ENCODE measurements around the gene PTGDR. TPM values are rescaled to one million over a fixed set of nuclear protein-coding genes. Genes with fewer than 3 reads are reported as not detected.

The PTGDR gene
- total and polyA plus RNA-seq, 10 of the 15 experiments (the other 5 are each of a cell fraction or from before 2014, with no cell fraction given), result not detected

GRCh38 chr14:52266782-52267181 lies 716 bp upstream of the PTGDR start:
- H3K9ac ChIP-seq (ENCODE audit: control insufficient read depth, insufficient read depth, low read length), result no peak overlapping the region
- H2AFZ ChIP-seq (ENCODE audit: control insufficient read depth, low read depth, low read length), result no peak overlapping the region
- 57% methylated on average over 5 of the region's 5 CpGs for WGBS (ENCODE audit: insufficient coverage, insufficient replicate concordance, low lambda C conversion rate, missing lambda C conversion rate)
- FAIRE-seq (no peak), ATAC-seq (no peak), DNase-seq (ENCODE audit: low read depth, low spot score) (no peak)
- no peaks in the 10 kb centered on the region for H3K4me1 ChIP-seq (ENCODE audit: control insufficient read depth, insufficient read depth, low read length)
- H3K9me3 ChIP-seq (replicated peaks; ENCODE audit: control insufficient read depth, insufficient read depth, low read length), result peaks cover 3% of the 10 kb centered on the region; the same call in 1 of the 3 replicates
- intact Hi-C loops (cut with micrococcal nuclease; ENCODE audit: unreplicated experiment) (no loop called here), in situ Hi-C loops (cut with MboI) (no loop called here)
- SMC1A ChIA-PET (ENCODE audit: uncharacterized antibody, unreplicated experiment), result no interaction called here
- H3K4me2 ChIP-seq (ENCODE audit: control insufficient read depth, insufficient read depth), result no peak overlapping the region
- no peak overlapping the region for H3K27ac ChIP-seq (ENCODE audit: control insufficient read depth, insufficient read depth)
- no peaks in the 10 kb centered on the region for H4K20me1 ChIP-seq (ENCODE audit: control insufficient read depth, insufficient read depth)
- BruUV-seq (replicated peaks), result no TSS peak
- no peaks in the 10 kb centered on the region for H3K79me2 ChIP-seq (ENCODE audit: control insufficient read depth, insufficient read depth, low read length)
- no peak overlapping the region for H3K4me3 ChIP-seq
- CTCF ChIA-PET, result no interaction called here
- TF ChIP-seq IRF5 (IDR thresholded peaks at IDR 0.05; ENCODE audit: borderline replicate concordance) (no peak), BHLHE40 (IDR thresholded peaks at IDR 0.05; ENCODE audit: borderline replicate concordance in 1 of 2, low read depth in 2 of 2, low read length in 1 of 2) (no peak)
- POLR2A ChIA-PET, result no interaction called here
- no peaks in the 10 kb centered on the region for H3K36me3 ChIP-seq (ENCODE audit: control insufficient read depth in 2 of 2, insufficient read depth in 2 of 2, low read length in 1 of 2)
- H3K27me3 ChIP-seq (replicated peaks in 1 of 2; ENCODE audit: control insufficient read depth in 2 of 2, insufficient read depth in 2 of 2, low read length in 1 of 2), result peaks cover 12 to 19% of the 10 kb centered on the region in 2 experiments
- RAD21 ChIA-PET (ENCODE audit: unreplicated experiment), result no interaction called here

DNA sequence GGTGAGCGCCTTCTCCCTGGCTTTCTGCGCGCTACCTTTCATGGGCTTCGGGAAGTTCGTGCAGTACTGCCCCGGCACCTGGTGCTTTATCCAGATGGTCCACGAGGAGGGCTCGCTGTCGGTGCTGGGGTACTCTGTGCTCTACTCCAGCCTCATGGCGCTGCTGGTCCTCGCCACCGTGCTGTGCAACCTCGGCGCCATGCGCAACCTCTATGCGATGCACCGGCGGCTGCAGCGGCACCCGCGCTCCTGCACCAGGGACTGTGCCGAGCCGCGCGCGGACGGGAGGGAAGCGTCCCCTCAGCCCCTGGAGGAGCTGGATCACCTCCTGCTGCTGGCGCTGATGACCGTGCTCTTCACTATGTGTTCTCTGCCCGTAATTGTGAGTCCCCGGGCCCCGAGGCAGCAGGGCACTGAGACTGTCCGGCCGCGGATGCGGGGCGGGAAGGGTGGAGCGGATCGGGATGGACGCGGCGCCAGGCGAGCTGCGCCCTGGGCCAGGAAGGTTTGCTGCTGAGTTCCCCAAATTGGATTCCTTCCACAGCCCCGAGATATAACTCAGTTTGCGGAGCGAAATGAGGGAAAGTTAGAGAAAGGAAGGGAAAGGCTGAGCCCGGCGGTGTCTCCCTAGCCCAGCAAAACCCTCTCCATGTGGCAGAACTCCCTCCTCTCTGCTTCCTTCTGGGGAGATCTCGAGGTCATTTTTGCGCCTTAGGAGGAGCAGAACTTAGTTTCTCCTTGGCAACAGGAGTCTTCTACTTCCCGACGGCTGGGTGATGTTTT lies 972 bp downstream of the PTGDR start:
- H3K4me3 ChIP-seq, result no peak overlapping the region
- no peak for FAIRE-seq
- TF ChIP-seq IRF4 (IDR thresholded peaks at IDR 0.05; ENCODE audit: low read depth, low read length) (no peak), HDAC6 (IDR thresholded peaks at IDR 0.05; ENCODE audit: unreplicated experiment) (peak; percentile 32), POLR2AphosphoS5 (IDR thresholded peaks at IDR 0.05; ENCODE audit: low read length) (no peak), SREBF2 (IDR thresholded peaks at IDR 0.05; ENCODE audit: low read length) (no peak), CTCF (IDR thresholded peaks at IDR 0.05 in 2 of 3, conservative IDR thresholded peaks at IDR 0.05 in 1 of 3; ENCODE audit: control insufficient read depth in 2 of 3, extremely low read depth in 1 of 3, insufficient read depth in 1 of 3, low read depth in 3 of 3, low read length in 3 of 3) (no peak)
- TF ChIP-seq, protein P1, sequence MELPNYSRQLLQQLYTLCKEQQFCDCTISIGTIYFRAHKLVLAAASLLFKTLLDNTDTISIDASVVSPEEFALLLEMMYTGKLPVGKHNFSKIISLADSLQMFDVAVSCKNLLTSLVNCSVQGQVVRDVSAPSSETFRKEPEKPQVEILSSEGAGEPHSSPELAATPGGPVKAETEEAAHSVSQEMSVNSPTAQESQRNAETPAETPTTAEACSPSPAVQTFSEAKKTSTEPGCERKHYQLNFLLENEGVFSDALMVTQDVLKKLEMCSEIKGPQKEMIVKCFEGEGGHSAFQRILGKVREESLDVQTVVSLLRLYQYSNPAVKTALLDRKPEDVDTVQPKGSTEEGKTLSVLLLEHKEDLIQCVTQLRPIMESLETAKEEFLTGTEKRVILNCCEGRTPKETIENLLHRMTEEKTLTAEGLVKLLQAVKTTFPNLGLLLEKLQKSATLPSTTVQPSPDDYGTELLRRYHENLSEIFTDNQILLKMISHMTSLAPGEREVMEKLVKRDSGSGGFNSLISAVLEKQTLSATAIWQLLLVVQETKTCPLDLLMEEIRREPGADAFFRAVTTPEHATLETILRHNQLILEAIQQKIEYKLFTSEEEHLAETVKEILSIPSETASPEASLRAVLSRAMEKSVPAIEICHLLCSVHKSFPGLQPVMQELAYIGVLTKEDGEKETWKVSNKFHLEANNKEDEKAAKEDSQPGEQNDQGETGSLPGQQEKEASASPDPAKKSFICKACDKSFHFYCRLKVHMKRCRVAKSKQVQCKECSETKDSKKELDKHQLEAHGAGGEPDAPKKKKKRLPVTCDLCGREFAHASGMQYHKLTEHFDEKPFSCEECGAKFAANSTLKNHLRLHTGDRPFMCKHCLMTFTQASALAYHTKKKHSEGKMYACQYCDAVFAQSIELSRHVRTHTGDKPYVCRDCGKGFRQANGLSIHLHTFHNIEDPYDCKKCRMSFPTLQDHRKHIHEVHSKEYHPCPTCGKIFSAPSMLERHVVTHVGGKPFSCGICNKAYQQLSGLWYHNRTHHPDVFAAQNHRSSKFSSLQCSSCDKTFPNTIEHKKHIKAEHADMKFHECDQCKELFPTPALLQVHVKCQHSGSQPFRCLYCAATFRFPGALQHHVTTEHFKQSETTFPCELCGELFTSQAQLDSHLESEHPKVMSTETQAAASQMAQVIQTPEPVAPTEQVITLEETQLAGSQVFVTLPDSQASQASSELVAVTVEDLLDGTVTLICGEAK (IDR thresholded peaks at IDR 0.05; ENCODE audit: borderline replicate concordance), result no peak

More for the DNA sequence above, 972 bp downstream of the PTGDR start:
- H3K9ac ChIP-seq (ENCODE audit: control insufficient read depth, insufficient read depth, low read length), result no peak overlapping the region
- H4K20me1 ChIP-seq (ENCODE audit: control insufficient read depth, insufficient read depth), result no peaks in the 10 kb centered on the region
- H3K36me3 ChIP-seq (ENCODE audit: control insufficient read depth in 2 of 2, insufficient read depth in 2 of 2, low read length in 1 of 2), result no peaks in the 10 kb centered on the region
- CTCF ChIA-PET, result no interaction called here
- peaks cover 12 to 19% of the 10 kb centered on the region in 2 experiments for H3K27me3 ChIP-seq (replicated peaks in 1 of 2; ENCODE audit: control insufficient read depth in 2 of 2, insufficient read depth in 2 of 2, low read length in 1 of 2)
- intact Hi-C loops (cut with micrococcal nuclease; ENCODE audit: unreplicated experiment), result no loop called here
- SMC1A ChIA-PET (ENCODE audit: uncharacterized antibody, unreplicated experiment), result no interaction called here
- no peak overlapping the region for H3K4me2 ChIP-seq (ENCODE audit: control insufficient read depth, insufficient read depth)
- H3K79me2 ChIP-seq (ENCODE audit: control insufficient read depth, insufficient read depth, low read length), result no peaks in the 10 kb centered on the region
- RAD21 ChIA-PET (ENCODE audit: unreplicated experiment), result no interaction called here
- no peak overlapping the region for H3K27ac ChIP-seq (ENCODE audit: control insufficient read depth, insufficient read depth)
- H2AFZ ChIP-seq (ENCODE audit: control insufficient read depth, low read depth, low read length), result no peak overlapping the region
- no TSS peak for BruUV-seq (replicated peaks)
- in situ Hi-C loops (cut with MboI), result no loop called here
- WGBS (ENCODE audit: insufficient coverage, insufficient replicate concordance, low lambda C conversion rate, missing lambda C conversion rate), result 28% methylated on average over 54 of the region's 54 CpGs
- ATAC-seq, result no peak
- DNase-seq (ENCODE audit: low read depth, low spot score), result no peak
- POLR2A ChIA-PET, result interaction anchor here (0.6 kb wide), 1 partner anchor 699 kb away, joined by 4 read pairs; no protein-coding TSS in a partner anchor
- H3K4me1 ChIP-seq (ENCODE audit: control insufficient read depth, insufficient read depth, low read length), result no peaks in the 10 kb centered on the region
- H3K9me3 ChIP-seq (replicated peaks; ENCODE audit: control insufficient read depth, insufficient read depth, low read length), result peaks cover 3% of the 10 kb centered on the region; the same call in 1 of the 3 replicates
